NCI-H128 (cell line): ENCODE results near the gene GOLT1A.
"Not testable (repeated sequence)": the region's sequence is repeated elsewhere in the genome, so short reads cannot be mapped to it uniquely, and the experiment has no call there.

Experiments
- DNase-seq: peaks from one replicate; lab custom pipeline; 2025; ENCODE audit not compliant: unreplicated experiment; lab: John Stamatoyannopoulos, UW

The GOLT1A gene

GRCh38 chr1:204249736-204250427, 36.1 kb upstream of the GOLT1A start:
- DNase-seq, result no peak

- no peak for DNase-seq
These were observed 35.2 kb upstream of the GOLT1A start for GRCh38 chr1:204248954-204249353.

GRCh38 chr1:204246876-204247275, 33.1 kb upstream of the GOLT1A start:
- DNase-seq, result no peak

- DNase-seq, result no peak
These were observed 29.1 kb upstream of the GOLT1A start for GRCh38 chr1:204242920-204243319.

- no peak for DNase-seq
These were observed 28.1 kb upstream of the GOLT1A start for GRCh38 chr1:204241914-204242313.

GRCh38 chr1:204241050-204241449, 27.3 kb upstream of the GOLT1A start:
- no peak for DNase-seq

GRCh38 chr1:204240233-204240632, 26.4 kb upstream of the GOLT1A start:
- no peak for DNase-seq

- not testable (repeated sequence) for DNase-seq
These were observed 25.6 kb upstream of the GOLT1A start for GRCh38 chr1:204239401-204239800.

GRCh38 chr1:204238520-204238919, 24.7 kb upstream of the GOLT1A start:
- not testable (repeated sequence) for DNase-seq

GRCh38 chr1:204237515-204237914, 23.7 kb upstream of the GOLT1A start:
- DNase-seq, result not testable (repeated sequence)

GRCh38 chr1:204232526-204232925, 18.7 kb upstream of the GOLT1A start:
- DNase-seq, result no peak

GRCh38 chr1:204230211-204230610, 16.4 kb upstream of the GOLT1A start:
- DNase-seq, result no peak

GRCh38 chr1:204228896-204229295, 15.1 kb upstream of the GOLT1A start:
- no peak for DNase-seq

- DNase-seq, result no peak
These were observed 14.4 kb upstream of the GOLT1A start for GRCh38 chr1:204227996-204228785.

- DNase-seq, result no peak
These were observed 13.6 kb upstream of the GOLT1A start for GRCh38 chr1:204227351-204227750.

GRCh38 chr1:204225841-204226735, 12.3 kb upstream of the GOLT1A start:
- no peak for DNase-seq

- no peak for DNase-seq
These were observed 10.9 kb upstream of the GOLT1A start for GRCh38 chr1:204224655-204225054.

- DNase-seq, result no peak
These were observed 9.5 kb upstream of the GOLT1A start for GRCh38 chr1:204223129-204223860.

GRCh38 chr1:204222764-204223055, 8.9 kb upstream of the GOLT1A start:
- no peak for DNase-seq

- no peak for DNase-seq
These were observed 8.4 kb upstream of the GOLT1A start for GRCh38 chr1:204222006-204222763.
